HG03558 (cell line): ENCODE data around the gene PTPRO.

Experiments
- ATAC-seq: cut with Tn5 transposase; IDR thresholded peaks from one replicate; pipeline ENCODE4 v1.9.1; 2021; ENCODE audit warnings: moderate number of reproducible peaks; ENCODE audit not compliant: unreplicated experiment; ENCODE audit errors: extremely low read depth

Gene PTPRO

GRCh38 chr12:15322164-15323061, at the start of gene PTPRO:
Gene PTPRO (plus strand): TSS chr12:15322508.
- ATAC-seq = no peak

- ATAC-seq = no peak
These were observed 48.4 kb upstream of the PTPRO start for GRCh38 chr12:15273896-15274295.

DNA sequence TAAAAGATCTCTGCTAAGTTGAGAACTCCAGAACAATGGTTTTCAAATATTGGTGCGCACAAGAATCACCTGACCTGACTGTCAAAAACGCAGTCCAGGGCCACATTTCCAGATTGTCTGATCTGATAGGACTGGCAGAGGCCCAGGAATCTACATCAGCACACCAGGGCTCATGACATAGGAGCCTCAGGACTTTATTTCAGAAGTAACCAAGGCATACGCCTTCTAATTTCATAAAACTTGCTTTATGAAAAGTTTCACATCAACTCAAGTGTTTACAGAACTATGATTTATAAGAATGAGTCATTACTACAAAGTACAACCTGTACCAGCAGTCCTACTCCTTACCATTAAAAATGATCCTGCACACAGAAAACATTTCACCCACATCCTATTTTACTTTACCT, 47.7 kb upstream of the PTPRO start:
- ATAC-seq = no peak

DNA sequence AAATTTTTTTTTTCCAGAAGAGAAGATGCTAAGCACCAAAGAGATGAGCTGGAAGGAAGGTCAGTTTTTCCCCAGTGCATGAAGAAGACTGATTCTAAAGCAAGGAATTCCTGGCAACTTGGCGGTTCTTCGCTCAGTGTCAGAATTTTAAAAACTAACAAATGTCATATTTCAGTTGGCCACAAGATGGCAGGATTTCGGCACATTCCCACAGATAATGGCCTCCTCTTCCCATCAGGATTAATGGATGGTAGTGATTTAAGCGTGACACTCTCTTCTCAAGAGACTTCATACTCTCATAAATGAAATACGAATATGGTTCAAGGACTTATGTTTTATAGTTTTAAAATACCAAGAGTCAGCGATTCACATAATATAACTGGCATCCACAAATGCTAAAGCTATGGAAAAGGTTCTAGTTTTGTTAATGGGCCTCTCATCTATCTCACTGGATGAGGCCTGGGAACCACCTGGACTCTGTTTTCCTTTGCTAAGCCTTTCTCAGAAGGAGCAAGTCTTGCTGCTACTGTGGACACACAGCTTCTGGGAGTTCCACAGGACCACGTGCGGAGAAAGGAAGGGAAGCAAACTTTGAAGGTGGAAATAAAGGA, 46.1 kb upstream of the PTPRO start:
- ATAC-seq = no peak

GRCh38 chr12:15278816-15279658, 43.3 kb upstream of the PTPRO start:
- peak; percentile 55 for ATAC-seq

GRCh38 chr12:15280930-15281329, 41.4 kb upstream of the PTPRO start:
- ATAC-seq = no peak

GRCh38 chr12:15289192-15289591, 33.1 kb upstream of the PTPRO start:
- ATAC-seq = no peak

DNA sequence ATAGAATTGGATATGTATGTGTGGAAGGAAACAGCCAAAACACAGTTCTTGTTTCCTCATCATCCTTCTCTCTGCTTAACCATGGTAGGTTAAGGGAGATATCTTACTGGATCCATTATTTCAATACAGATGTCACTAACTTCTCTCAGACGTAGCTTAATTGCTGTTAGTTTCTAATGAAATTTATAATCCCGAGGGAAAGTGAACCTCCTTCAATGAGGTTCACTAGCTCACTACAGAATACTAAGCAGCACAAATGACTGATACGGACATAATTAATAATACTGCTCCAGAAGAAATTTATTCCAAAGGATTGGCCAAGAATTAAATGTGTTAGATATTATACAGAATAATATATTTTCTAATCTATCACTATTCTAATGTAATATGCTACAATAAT, 28.6 kb upstream of the PTPRO start:
- no peak for ATAC-seq

- ATAC-seq = no peak
These were observed 22.4 kb upstream of the PTPRO start for GRCh38 chr12:15299947-15300346.

GRCh38 chr12:15304296-15304695, 18.0 kb upstream of the PTPRO start:
- ATAC-seq = no peak

DNA sequence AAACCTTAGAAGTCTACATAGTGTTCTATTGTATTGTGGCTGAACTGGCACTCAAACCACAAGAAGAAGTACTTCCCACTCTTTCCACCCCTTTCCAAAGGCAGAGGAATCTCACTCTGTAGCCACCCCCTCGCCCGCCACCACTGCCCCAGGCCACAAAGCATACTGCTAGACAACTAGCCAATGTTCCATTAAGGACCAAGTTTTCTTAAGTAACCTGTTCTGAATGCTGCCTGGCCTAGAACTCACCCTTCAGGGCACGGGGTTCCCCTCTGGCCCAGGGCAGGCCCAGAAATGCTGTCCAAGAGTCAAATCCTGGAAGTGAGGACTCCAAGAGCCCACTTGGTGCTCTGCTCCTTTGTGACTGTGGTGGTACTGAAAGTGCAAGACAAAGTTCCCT, 15.7 kb upstream of the PTPRO start:
- no peak for ATAC-seq

DNA sequence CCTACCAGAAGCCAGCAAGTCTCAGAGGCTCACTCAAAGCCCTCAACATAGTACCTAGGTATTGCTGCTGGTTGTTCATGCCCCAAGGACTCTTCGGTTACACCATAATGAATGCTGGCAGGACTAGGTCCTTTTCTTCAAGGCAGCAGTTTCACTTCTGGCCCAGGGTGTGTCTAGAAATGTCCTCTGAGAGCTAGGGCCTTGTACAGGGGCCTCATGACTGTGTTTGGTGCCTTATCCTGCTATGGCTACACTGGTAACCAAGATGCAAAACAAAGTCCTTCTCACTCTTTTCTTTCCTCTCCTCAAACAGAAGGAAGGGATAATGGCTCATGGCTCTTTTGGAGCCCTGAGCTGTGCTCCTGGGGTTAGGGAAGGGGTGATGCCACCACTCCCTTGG, 15.2 kb upstream of the PTPRO start:
- ATAC-seq = no peak

GRCh38 chr12:15318841-15319240, 3.5 kb upstream of the PTPRO start:
- no peak for ATAC-seq

GRCh38 chr12:15320881-15321280, 1.4 kb upstream of the PTPRO start:
- no peak for ATAC-seq

GRCh38 chr12:15323480-15323879, 1.2 kb downstream of the PTPRO start:
- no peak for ATAC-seq

GRCh38 chr12:15329891-15330290, 7.6 kb downstream of the PTPRO start:
- ATAC-seq = no peak

DNA sequence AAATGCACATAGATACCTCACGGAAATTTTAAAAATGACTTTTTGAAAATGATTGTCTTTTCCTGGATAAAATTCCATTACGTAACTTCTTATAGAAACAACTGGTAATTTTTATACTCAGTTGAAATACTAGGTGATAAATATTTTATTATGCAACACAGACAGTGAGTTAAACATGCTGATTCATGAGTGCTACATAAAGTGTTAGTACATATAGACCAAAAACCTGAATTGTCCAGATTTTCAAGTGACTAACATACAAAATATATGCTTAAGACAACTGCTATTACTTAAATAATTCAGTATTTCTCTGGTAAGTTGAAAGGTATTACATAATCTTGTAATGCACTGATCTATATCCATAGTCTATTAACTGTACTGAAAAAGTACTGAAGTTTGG, 11.9 kb downstream of the PTPRO start:
- no peak for ATAC-seq

DNA sequence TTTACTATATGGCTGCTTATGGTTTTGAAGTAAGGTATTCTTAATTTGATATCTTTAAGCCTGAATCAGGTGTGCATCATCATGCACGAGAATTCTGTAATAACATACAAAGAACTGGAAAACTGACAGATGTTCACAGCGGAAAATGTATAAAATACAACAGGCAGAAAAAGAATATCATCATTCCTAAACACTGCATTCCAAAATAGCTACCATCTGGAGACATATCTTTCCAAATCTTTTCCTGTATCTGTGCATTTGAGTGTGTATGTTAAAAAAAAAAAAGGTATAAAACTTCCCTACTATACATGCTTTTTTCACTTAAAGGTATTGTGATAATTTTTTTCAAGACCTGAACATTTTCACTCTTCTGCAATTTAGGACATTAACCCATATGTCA, 13.7 kb downstream of the PTPRO start:
- no peak for ATAC-seq

GRCh38 chr12:15336768-15337553, 14.7 kb downstream of the PTPRO start:
- no peak for ATAC-seq

- no peak for ATAC-seq
These were observed 19.1 kb downstream of the PTPRO start for GRCh38 chr12:15341371-15341770.
